Smooth muscle cell (in vitro differentiated cells): ENCODE data around the gene LIMK2. TPM values are rescaled to one million over a fixed set of nuclear protein-coding genes. Genes with fewer than 3 reads are reported as not detected.

Experiments
- DNase-seq: peaks from one replicate; lab custom pipeline; 2025; ENCODE audit not compliant: unreplicated experiment; lab: John Stamatoyannopoulos, UW
- H2AFZ ChIP-seq: fragments of 200-600 bp; sonication (generic); 2 replicates; pipeline ENCODE4 v1.6.0; 2016; ENCODE audit warnings: antibody characterized with exemption, low read depth, mild to moderate bottlenecking
- H3F3A ChIP-seq: fragments of 200-600 bp; sonication (generic); 2 replicates; pipeline ENCODE4 v1.6.0; 2017; ENCODE audit warnings: antibody characterized with exemption, low read depth
- H3K27ac ChIP-seq: fragments of 200-600 bp; sonication (generic); 2 replicates; pipeline ENCODE4 v1.5.1; 2016; ENCODE audit warnings: low read depth, mild to moderate bottlenecking
- H3K27me3 ChIP-seq: fragments of 200-600 bp; sonication (generic); 2 replicates; pipeline ENCODE4 v1.6.1; 2016; ENCODE audit warnings: low read depth, mild to moderate bottlenecking
- H3K36me3 ChIP-seq: fragments of 200-600 bp; sonication (generic); 2 replicates; pipeline ENCODE4 v1.5.1; 2016; ENCODE audit warnings: low read depth
- H3K4me1 ChIP-seq: fragments of 200-600 bp; sonication (generic); 2 replicates; pipeline ENCODE4 v1.5.1; 2016; ENCODE audit warnings: low read depth
- H3K4me2 ChIP-seq: fragments of 200-600 bp; sonication (generic); 2 replicates; pipeline ENCODE4 v1.6.0; 2016; ENCODE audit warnings: mild to moderate bottlenecking
- H3K4me3 ChIP-seq: fragments of 200-600 bp; sonication (generic); 2 replicates; pipeline ENCODE4 v1.5.1; 2016; ENCODE audit warnings: mild to moderate bottlenecking
- H3K79me2 ChIP-seq: fragments of 200-600 bp; sonication (generic); 2 replicates; pipeline ENCODE4 v1.6.0; 2016; ENCODE audit warnings: low read depth, mild to moderate bottlenecking
- H3K9ac ChIP-seq: fragments of 200-600 bp; sonication (generic); 2 replicates; pipeline ENCODE4 v1.6.0; 2016; ENCODE audit warnings: low read depth
- H3K9me3 ChIP-seq: fragments of 200-600 bp; sonication (generic); replicated peaks from 2 replicates; pipeline ENCODE4 v1.5.1; 2016; ENCODE audit warnings: low read depth
- H4K20me1 ChIP-seq: fragments of 200-600 bp; sonication (generic); 2 replicates; pipeline ENCODE4 v1.6.0; 2016; ENCODE audit warnings: low read depth
- WGBS: methylation state at CpG from one replicate; pipeline ENCODE4 v1.1.7; 2016; ENCODE audit warnings: low lambda C conversion rate; 5-methylcytosine and 5-hydroxymethylcytosine counted together
- polyA plus RNA-seq: library from polyadenylated mRNA; unstranded; fragments of >200 nt; fragmentation: Nextera tagmentation; extraction: Ambion mirVana; gene quantifications from 2 replicates; pipeline ENCODE4 v1.2.1, GENCODE V29; 2016
- total RNA-seq: library from RNA; depleted of rRNA; stranded (reverse); fragments of >200 nt; gene quantifications from 2 replicates; pipeline ENCODE4 v1.2.3, GENCODE V29; 2014
- TF ChIP-seq, protein P1 (sequence below): fragments of 200-600 bp; sonication (generic); IDR thresholded peaks from 2 replicates; pipeline ENCODE4 v1.5.1; 2017; ENCODE audit warnings: borderline replicate concordance, mild to moderate bottlenecking, antibody characterized with exemption; ENCODE audit not compliant: insufficient read depth, poor library complexity, severe bottlenecking

The LIMK2 gene
- total and polyA plus RNA-seq, 2 experiments from 2014 or later = 85.7 to 126 TPM

DNA sequence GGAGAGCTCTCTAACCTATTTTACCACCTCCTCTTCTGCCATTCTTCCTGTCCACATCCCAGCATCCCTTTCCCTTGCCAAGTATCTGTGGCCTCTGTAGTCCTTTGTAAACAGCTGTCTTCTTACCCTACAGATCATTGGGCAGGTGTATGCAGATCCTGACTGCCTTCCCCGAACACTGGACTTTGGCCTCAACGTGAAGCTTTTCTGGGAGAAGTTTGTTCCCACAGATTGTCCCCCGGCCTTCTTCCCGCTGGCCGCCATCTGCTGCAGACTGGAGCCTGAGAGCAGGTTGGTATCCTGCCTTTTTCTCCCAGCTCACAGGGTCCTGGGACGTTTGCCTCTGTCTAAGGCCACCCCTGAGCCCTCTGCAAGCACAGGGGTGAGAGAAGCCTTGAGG is 62.9 kb downstream of the LIMK2 start:
- no peak overlapping the region for H2AFZ ChIP-seq
- WGBS = 94% methylated on average over 6 of the region's 6 CpGs
- TF ChIP-seq, protein P1, sequence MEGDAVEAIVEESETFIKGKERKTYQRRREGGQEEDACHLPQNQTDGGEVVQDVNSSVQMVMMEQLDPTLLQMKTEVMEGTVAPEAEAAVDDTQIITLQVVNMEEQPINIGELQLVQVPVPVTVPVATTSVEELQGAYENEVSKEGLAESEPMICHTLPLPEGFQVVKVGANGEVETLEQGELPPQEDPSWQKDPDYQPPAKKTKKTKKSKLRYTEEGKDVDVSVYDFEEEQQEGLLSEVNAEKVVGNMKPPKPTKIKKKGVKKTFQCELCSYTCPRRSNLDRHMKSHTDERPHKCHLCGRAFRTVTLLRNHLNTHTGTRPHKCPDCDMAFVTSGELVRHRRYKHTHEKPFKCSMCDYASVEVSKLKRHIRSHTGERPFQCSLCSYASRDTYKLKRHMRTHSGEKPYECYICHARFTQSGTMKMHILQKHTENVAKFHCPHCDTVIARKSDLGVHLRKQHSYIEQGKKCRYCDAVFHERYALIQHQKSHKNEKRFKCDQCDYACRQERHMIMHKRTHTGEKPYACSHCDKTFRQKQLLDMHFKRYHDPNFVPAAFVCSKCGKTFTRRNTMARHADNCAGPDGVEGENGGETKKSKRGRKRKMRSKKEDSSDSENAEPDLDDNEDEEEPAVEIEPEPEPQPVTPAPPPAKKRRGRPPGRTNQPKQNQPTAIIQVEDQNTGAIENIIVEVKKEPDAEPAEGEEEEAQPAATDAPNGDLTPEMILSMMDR = no peak
- H3K4me3 ChIP-seq = no peak overlapping the region
- no peaks in the 10 kb centered on the region for H3K27me3 ChIP-seq
- no peak for DNase-seq
- peaks cover 42% of the 10 kb centered on the region for H4K20me1 ChIP-seq
- peaks cover 18% of the 10 kb centered on the region for H3K36me3 ChIP-seq
- H3K9me3 ChIP-seq = no peaks in the 10 kb centered on the region
- H3K27ac ChIP-seq = peak overlapping the region; percentile 14
- H3K9ac ChIP-seq = no peak overlapping the region
- H3F3A ChIP-seq = peaks cover 19% of the 10 kb centered on the region
- no peak overlapping the region for H3K4me2 ChIP-seq
- no peaks in the 10 kb centered on the region for H3K4me1 ChIP-seq
- no peaks in the 10 kb centered on the region for H3K79me2 ChIP-seq

DNA sequence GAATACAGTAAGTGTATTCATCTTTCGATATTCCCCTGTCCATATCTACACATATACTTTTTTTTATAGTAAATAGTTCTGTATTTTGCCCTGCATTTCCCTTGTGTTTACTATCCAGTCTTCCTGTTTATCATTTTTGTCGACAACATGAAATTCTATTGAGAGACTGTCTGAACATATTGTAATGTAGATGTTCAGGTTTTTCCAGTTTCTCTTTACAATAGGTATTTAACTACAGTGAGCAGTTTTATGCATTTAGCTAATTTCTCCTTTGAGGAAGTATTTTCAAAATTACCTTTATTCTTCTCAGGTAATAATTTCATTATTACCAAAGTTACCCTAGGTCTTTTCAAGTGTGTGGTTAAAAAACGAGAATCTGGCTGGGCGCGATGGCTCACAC is 63.5 kb downstream of the LIMK2 start:
- H3K4me3 ChIP-seq = no peak overlapping the region
- TF ChIP-seq, protein P1 = no peak
- H3K4me2 ChIP-seq = no peak overlapping the region
- H3K27me3 ChIP-seq = no peaks in the 10 kb centered on the region
- no peak overlapping the region for H3K9ac ChIP-seq
- H4K20me1 ChIP-seq = peaks cover 41% of the 10 kb centered on the region
- H2AFZ ChIP-seq = no peak overlapping the region
- no peaks in the 10 kb centered on the region for H3K4me1 ChIP-seq
- no peak for DNase-seq
- H3K9me3 ChIP-seq = no peaks in the 10 kb centered on the region
- no peaks in the 10 kb centered on the region for H3K79me2 ChIP-seq
- H3K36me3 ChIP-seq = peaks cover 17% of the 10 kb centered on the region
- 71% methylated on average over 5 of the region's 5 CpGs for WGBS
- H3F3A ChIP-seq = peaks cover 25% of the 10 kb centered on the region
- H3K27ac ChIP-seq = peak overlapping the region; percentile 14

DNA sequence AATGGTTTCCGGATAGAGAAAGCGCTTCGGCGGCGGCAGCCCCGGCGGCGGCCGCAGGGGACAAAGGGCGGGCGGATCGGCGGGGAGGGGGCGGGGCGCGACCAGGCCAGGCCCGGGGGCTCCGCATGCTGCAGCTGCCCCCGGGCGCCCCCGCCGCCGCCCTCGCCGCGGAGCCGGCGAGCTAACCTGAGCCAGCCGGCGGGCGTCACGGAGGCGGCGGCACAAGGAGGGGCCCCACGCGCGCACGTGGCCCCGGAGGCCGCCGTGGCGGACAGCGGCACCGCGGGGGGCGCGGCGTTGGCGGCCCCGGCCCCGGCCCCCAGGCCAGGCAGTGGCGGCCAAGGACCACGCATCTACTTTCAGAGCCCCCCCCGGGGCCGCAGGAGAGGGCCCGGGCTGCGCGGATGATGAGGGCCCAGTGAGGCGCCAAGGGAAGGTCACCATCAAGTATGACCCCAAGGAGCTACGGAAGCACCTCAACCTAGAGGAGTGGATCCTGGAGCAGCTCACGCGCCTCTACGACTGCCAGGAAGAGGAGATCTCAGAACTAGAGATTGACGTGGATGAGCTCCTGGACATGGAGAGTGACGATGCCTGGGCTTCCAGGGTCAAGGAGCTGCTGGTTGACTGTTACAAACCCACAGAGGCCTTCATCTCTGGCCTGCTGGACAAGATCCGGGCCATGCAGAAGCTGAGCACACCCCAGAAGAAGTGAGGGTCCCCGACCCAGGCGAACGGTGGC is 64.5 kb downstream of the LIMK2 start:
- whole genome bisulfite sequencing = 97% methylated on average over 25 of the region's 69 CpGs
- H2AFZ ChIP-seq = no peak overlapping the region
- H3F3A ChIP-seq = peaks cover 25% of the 10 kb centered on the region
- H3K9ac ChIP-seq = no peak overlapping the region
- H3K79me2 ChIP-seq = no peaks in the 10 kb centered on the region
- DNase-seq = no peak
- H3K27me3 ChIP-seq = no peaks in the 10 kb centered on the region
- H3K9me3 ChIP-seq = no peaks in the 10 kb centered on the region
- peaks cover 41% of the 10 kb centered on the region for H4K20me1 ChIP-seq
- H3K36me3 ChIP-seq = peaks cover 17% of the 10 kb centered on the region
- H3K4me3 ChIP-seq = no peak overlapping the region
- H3K4me2 ChIP-seq = no peak overlapping the region
- no peaks in the 10 kb centered on the region for H3K4me1 ChIP-seq
- TF ChIP-seq, protein P1 = no peak
- no peak overlapping the region for H3K27ac ChIP-seq

DNA sequence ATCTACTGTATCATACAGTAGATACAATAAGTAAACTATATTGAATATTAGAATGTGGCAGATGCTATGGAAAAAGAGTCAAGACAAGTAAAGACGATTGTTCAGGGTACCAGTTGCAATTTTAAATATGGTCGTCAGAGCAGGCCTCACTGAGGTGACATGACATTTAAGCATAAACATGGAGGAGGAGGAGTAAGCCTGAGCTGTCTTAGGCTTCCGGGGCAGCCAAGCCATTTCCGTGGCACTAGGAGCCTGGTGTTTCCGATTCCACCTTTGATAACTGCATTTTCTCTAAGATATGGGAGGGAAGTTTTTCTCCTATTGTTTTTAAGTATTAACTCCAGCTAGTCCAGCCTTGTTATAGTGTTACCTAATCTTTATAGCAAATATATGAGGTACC is 65.6 kb downstream of the LIMK2 start:
- WGBS = 85% methylated on average over 5 of the region's 5 CpGs
- Histone ChIP-seq H3K4me2 (no peak overlapping the region), H3K36me3 (peaks cover 13% of the 10 kb centered on the region), H3K9ac (no peak overlapping the region), H4K20me1 (peaks cover 31% of the 10 kb centered on the region), H3K4me1 (no peaks in the 10 kb centered on the region), H3K4me3 (no peak overlapping the region), H3K27me3 (no peaks in the 10 kb centered on the region), H3K27ac (no peak overlapping the region), H2AFZ (no peak overlapping the region), H3F3A (peaks cover 32% of the 10 kb centered on the region), H3K79me2 (no peaks in the 10 kb centered on the region), H3K9me3 (no peaks in the 10 kb centered on the region)
- no peak for DNase-seq
- TF ChIP-seq, protein P1 = no peak
